ENCODE results near the gene USH2A.
A peak's percentile ranks its signal among the peaks of the same experiment; 100 is the strongest.

Gene USH2A

DNA sequence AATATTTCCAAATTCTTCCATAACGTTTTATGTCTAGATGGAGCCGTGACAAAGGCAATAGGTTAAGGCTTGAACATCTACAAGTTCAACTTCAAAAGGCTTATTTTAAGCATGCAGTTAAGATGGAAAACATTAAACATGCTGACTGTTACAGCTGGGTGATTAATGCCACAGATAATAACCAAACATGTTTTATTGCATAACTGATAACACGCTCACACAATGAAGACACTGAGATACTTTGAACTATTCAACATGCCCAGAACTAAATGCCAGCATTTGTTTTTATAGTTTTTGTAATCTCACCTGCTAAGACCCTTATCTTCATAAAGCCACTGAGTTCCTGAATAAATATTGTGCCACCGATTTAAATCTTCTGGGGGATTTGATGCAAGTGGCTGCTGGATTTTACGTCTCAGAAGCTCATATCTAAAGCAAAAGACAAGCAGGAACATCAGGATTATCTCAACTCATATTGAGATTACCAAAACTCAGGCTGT is 545.7 kb downstream of the USH2A start:
- DNase-seq, result no peak

DNA sequence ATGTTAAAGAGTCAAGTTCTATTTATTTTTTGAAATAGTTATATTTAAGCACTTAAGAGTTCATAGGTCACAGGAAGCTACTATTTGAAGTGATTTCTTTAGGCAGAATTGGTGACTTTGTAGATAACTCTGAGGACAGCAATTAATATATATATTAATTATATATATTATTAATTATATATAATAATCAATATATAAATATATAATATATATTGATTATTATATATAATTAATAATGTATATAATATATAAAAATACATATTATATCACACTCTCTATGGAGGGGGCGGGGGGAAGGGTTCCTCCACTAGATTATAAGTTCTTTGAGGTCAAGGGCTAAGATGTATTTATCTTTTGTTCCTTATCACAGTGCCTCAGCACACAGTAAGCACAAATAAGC is 547.5 kb downstream of the USH2A start:
- no peak for DNase-seq

DNA sequence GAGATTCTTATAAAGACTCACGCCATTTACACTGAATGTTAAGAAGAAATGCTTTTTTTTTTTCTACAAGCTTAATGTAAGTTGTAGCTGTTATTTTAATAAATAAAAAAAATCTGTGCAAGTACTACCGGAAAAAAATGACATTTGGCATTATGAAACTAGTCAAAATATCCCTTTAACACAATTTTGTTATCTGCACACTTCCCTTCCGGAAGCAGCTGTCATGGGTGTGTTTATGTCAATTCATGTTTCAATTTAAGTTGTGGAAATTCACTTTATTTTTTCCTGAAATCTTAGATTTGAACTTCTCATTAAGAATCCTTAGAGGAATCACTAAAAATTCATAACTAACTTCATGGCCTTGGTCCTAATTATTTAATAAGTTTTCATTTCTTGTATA is 548.0 kb downstream of the USH2A start:
- DNase-seq, result no peak

DNA sequence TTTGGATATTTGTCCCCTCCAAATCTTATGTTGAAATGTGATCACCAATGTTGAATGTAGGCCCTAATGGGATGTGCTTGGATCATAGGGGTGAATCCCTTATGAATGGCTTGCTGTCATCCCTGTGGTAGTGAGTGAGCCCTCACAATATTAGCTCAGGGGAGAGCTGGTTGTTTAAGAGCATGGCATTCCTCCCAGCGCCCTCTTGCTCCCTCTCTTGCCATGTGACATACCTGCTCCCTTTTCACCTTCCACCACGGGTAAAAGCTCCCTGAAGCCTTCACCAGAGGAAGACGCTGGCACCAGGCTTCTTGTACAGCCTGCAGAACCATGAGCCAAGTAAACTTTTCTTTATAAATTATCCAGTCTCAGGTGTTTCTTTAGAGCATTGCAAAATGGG is 550.6 kb downstream of the USH2A start:
- no peak for DNase-seq

DNA sequence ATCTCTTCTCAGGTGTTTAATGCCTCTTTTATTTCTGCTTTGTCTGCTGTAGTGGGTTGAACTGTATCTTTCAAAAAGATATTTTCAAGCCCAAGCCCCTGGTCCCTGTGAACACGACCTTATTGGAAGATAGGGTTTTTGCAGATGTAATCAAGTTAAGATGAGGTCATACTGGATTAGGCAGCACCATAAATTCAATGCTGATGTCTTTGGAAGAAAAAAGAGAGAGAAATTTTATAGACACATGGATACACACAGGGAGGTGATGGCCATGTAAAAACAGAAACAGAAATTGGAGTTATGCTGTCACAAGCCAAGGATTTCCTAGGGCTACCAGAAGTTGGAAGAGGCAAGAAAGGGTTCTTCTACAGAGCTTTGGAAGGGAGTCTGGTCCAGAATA is 554.7 kb downstream of the USH2A start:
- no peak for DNase-seq

DNA sequence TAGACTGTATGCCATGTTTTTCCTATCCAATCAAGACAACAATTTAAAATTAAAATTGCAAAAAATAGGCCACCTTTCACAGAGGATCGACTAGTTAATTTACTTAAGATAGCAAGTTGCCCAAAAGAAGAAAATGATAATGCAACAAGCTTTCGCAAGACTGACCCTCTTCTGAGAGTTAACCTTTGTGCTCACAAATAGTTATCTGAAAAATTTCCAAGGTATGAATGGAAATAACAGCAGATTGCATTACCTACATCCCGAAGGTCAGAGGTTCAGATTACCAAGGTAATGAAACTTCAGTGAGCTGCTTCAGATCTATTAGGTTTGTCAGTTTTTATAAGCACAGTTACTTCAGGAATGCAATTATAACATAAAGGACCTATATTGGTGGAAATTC is 558.2 kb downstream of the USH2A start:
- no peak for DNase-seq

DNA sequence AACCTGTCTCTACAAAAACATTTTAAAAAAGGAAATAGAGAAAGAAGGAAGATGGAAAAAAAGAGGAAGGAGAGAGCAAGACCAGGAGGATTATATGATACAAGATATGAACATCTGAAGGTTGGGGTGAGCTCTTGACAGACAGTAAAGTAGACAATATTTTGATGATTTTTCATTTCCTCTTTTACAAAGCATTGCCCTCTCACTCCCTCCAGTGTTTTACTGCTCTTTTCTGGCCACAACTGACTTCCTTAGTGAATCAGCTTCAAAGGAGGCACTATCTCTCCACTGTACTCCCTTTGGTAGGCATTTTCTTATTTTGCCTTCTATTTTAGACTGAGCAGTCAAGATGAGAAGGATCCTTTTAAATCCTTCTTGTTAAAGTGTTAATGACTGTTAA is 559.5 kb downstream of the USH2A start:
- DNase-seq, result no peak

DNA sequence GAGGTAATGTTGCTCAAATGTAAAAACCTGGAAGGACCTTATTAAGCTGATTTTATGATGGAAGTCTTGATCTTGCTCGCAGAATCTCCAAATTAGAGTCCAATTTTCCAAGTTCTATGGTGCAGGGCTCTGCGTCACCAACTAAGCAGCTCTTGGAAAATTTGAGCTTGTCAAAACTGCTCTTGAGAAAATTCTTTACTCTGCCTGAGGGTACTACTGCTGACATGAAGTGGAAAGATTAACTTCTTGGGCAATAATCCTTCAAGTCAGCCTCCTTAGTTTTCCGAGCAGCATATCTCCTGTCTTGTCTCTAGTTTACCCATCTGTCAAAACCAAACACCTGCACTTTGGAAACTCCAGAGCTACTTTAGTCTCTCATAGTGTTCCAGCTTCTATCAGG is 562.4 kb downstream of the USH2A start:
- DNase-seq, result no peak

DNA sequence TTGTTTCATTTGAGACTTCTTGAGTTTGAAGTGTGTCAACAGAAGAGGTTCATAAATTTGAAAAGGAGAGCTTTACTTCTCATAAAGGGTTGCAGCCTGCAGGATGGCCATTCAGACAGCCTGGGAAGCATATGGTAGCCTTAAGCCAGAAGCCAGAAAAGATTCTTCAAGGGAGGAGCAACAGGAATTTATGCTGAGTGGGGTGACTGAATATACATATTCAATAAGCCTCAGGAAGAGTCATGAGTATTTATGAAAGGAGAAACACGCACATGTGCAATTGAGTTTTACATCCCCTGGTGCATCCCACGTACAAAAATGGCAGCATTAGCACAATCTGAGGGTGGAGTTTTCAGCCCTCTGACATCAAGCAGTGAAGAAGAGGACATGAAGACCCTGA is 565.9 kb downstream of the USH2A start:
- DNase-seq, result no peak

DNA sequence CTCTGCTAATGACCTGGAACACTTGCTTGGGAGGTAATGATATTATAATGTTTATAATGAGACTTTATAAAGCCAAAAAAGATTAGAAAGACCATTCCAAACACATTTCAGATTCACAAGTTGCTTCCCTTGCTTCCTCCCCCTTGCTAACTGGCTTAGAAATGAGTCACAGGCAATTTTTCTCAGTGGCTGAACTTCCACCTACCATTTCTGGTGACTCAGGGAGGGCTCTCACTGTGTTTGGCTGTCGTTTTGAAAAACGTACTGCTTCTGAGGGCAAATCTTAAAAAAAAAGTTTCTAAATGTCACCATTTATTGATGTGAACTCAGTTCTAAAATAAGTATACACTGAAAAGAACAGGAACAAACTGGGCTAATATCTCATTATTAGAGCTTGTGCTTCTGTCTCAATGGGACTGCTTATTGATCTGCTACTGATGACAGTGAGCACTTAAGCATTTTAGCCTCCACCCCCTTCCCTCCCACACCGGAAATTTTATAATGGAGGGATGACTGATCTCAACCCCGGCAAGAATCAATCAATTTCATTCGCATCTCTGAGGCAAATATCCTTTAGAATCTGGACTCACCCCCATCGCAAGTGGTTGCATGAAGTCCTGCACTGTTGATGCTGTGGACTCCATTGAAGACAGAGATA is 577.9 kb downstream of the USH2A start:
- peak in 2 of 58 donors; percentile 0 to 2 for DNase-seq

DNA sequence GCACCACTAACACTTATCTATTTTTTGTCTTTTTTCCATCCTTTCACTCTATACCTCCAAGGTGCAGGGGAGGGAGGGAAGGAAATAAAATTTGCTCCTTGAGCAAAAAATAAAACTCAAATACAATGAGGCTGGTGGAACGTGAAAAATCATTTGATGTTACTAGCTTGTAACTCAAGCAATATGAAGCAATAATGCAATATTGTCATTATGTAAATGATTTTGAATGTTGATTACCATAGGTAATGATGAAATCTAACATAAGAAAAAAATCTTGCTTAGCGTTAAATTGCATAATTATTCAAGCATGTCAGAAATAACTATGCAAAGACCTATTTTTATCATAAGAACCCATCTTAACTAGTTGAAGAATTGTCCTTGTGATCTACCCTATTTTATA is 578.5 kb downstream of the USH2A start:
- DNase-seq, result no peak

DNA sequence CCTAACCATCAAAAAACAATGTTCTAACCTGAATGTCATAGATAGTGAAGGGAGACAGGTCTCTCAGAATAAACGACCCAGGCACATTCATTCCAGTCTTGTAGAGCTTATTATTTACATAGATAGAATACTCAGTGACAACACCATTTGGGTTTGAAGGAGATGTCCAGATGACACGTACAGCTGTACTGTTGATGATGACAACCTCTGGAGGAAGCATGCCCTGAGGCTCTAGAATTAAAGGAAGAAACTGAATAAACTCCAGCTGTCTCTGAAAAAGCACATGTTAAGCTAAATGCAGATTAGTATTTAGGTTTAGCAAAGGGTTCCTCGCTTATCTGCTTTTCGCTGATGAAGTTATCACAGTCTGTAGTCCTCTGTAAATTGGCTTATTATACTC is 579.0 kb downstream of the USH2A start:
- DNase-seq, result no peak

DNA sequence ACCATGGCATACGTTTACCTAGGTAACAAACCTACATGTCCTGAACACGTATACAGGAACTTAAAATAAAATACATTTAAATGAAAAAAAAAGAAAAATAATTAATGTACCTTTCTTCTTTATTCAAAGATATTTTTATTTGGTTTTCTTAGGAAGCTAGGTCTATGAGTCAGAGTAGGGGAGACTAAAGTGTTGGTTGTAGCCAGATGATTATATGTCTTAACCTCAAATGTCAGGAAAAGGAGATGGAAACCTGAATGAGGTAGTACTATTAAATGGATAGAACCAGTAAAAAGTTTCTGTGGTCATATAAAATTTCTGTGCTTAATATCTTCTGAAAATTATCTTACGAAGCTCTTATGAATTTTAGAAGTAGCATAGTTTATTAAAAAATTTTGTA is 580.3 kb downstream of the USH2A start:
- no peak for DNase-seq

DNA sequence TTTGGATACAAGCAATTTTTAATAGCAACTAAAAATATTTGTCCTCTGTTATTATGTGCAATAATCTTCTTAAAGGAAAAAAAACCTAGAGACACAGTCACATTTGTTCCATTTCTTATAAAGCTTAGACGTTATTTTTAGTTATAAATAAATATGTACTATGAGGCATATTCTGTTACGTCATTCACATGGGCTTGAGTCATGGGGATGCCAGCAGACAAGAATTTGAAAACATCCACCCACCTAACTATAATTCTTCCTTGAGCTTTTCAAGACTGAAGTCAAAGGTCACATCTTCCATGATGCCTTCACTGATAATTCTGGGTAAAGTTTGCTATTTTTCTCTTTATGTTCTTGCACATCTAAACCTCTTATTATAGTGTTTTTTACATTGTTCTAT is 587.3 kb downstream of the USH2A start:
- no peak for DNase-seq

DNA sequence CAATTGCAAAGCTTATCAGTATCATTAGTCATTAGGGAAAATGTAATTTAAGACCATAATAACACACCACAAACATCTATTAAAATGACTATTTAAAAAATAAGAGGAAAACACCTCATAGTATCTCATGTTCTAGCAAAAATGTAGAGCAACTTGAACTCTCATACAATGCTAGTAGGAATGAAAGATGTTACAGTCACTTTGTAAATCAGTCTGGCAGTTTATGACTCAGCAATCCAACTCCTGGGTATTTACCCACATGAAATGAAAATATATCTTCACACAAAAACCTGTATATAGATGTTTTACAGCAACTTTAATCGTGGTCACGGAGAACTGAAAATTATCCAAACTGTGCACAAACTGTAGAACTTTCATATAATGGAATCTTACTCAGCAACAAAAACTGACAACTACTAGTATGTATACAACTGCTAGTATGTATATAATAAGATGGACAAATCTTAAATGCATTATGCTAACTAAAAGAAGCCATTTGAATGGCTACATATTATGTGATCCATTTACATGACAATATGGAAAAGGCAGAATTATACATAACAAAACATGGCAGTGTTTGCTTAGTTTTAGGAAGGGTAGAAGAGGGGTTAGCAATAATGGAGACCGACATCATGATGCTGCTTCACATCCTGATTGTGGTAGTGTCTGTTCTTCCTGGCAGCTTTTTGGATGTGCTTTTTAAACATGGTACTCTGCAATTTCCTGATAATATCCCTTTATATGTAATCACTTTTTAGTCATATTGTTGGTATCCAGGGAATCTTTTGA is 589.1 kb downstream of the USH2A start:
- DNase-seq, result no peak

DNA sequence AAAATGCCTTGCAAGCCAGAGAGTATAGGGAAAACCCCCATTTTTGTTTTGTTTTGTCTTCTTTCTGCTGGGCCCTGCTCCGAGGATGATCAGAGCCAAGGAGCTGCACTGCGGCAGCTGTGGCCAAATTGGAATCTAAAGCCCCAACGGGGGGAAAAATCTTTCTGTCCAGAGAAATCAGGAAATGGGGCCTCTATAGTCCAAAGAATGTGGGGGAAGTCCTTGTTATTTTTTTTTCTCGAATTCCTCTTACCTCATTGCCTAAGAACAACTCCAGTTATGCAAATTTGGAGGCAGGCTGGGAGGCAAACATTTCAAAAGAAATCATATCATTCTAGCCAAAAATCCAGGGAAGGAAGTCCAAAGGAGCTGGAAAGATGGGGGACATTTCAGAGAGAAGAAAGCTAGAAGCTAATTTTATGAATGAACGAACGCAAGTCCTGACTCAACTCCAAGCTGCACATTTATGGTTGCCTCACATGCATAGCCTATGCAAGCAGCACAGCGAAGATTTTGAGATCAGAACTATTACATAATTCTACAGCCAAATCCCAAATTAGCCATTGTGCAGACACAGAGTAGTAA is 592.9 kb downstream of the USH2A start:
- no peak for DNase-seq

DNA sequence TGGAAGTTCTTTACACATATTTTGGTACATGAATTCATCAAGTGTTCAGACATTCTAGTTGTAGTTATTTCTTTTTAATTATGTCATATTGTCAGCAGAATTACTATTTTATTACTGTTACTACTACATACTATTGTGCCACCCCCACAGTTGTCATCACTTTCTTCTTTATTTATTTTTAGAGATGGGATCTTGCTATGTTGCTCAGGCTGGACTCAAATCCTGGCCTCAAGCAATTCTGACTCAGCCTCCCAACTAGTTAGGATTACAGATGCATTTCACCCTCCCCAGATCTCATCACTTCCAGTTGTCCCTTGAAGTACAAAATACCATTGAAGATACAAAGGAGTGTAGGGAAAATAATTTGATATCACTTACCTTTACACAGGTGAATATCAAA is 598.2 kb downstream of the USH2A start:
- no peak for DNase-seq

DNA sequence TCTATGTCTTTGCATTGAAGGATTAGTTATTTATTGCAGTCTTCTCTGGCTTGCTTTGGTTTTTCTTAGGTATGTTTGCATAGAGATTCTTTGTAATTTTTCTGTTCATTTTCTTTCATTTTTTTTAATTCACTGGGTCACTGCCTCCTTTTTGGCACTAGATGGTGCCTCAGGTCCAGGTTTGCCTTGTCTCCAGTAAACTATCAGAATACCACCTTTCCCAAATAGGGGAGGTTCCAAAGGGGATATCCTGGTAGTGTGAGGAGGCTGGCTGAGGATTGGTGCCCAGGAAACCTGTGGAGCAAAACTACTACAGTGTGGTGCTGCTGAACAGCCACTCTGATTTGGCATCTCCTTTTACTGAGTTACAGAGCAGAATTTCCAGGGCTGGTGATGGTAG is 599.0 kb downstream of the USH2A start:
- DNase-seq, result no peak

DNA sequence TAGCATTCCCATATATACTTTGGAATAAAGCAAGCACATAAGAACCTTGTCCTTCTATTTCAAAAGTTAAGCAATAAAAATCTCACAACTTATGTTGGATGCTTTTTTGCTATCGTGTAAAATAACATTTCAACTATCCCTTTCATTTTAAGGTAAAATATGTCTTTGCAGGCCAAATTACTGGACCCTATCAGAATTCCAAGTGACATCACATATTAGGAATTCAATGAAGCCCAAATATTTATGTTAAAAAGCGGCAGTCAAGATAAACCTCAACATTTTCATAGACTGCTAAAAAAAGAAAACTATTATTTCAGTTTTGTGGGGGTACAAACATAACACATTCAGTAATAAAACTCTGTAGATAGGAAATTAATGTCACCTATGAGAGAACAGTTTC is 604.1 kb downstream of the USH2A start:
- no peak for DNase-seq

DNA sequence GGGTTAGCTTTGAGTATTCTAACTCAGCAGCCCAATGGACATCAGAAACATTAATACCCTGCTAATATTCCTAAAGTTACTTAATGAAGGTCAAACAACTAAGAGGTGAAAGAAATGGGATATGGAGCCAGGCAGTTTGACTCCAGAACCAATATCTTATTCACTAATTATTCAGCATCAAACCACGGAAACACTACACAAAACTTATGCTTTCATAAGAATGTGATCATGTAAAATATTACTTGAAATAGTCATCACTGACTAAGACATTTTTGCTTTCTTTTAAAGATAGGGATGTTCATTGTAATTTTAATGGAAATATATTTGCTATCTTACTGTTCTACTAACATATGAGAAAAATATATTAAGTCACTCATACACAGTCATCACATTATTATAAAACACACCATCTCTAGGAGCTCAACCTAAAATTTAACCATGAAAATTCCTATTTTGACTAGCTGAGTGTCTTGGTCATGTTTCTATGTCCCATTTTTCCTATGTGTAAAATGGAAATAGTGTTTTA is 615.3 kb downstream of the USH2A start:
- no peak for DNase-seq

DNA sequence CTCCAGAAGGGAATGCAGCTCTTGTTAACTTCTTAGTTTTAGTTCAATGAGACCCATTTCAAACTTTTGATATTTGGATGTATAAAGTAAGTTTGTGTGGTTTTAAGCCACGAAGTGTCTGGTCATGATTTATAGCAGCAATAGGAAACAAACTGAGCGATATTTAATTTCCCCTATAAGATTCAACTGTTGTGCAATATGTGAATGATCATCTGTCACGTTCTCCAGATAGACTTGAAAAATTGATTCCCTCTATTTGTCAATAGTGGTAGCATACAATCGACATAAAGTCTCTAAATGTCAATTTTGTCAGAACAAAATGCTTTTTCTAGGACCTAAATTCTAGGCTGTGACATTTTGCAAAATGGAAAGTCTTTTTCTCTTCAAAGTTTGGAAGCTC is 616.0 kb downstream of the USH2A start:
- no peak for DNase-seq

DNA sequence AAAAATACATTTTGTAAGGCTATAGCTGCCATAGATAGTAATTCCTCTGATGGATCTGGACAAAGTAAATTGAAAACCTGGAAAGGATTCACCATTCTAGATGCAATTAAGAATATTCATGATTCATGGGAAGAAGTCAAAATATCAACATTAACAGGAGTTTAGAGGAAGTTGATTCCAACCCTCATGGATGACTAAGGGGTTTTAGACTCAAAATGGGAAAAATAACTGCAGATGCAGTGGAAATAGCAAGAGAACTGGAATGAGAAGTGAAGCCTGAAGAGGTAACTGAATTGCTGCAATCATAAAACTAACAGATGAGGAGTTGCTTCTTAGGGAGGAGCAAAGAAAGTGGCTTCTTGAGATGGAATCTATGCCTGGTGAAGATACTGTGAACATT is 625.4 kb downstream of the USH2A start:
- DNase-seq, result no peak

DNA sequence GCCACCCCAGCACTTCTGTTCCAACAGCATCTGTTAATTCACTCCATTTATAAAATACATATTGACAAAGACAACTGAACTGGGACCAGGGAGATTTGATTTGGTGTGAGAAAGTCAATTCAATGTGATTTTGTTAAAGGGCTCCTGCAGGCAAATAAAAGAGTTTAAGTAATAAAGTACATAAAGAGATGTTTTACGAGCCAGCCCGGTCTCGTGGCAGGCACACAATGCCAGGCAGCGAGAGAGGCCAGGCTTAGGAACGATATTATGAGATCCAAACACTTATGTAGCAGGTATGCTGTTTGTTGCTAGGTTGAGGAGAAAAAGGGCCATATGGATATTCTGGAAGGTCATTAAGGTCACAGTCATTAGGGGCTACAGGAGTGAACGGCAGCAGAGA is 629.1 kb downstream of the USH2A start:
- DNase-seq, result no peak

Data from anterior cingulate cortex (tissue), 58 donors.